Endodermal cell (in vitro differentiated cells): Measurements from ENCODE around the gene SIRT3. TPM values are rescaled to one million over a fixed set of nuclear protein-coding genes. Genes with fewer than 3 reads are reported as not detected.

Experiments used
- DNase-seq: peaks from one replicate; pipeline ENCODE4 v3.0.0-alpha.2; 2017
- H3K27ac ChIP-seq: 2 replicates; pipeline ENCODE4 v1.5.1; 2013; ENCODE audit warnings: mild to moderate bottlenecking, low read depth, low read length, moderate library complexity
- H3K27me3 ChIP-seq: 2 replicates; pipeline ENCODE4 v1.6.1; 2013; ENCODE audit warnings: mild to moderate bottlenecking, low read length, moderate library complexity; ENCODE audit not compliant: insufficient read depth, control insufficient read depth, poor library complexity, severe bottlenecking
- H3K36me3 ChIP-seq: 2 replicates; pipeline ENCODE4 v1.7.0; 2013; ENCODE audit warnings: mild to moderate bottlenecking, low read length, moderate library complexity; ENCODE audit not compliant: control insufficient read depth, insufficient read depth
- H3K4me1 ChIP-seq: one replicate; pipeline ENCODE4 v1.7.0; 2013; ENCODE audit warnings: low read length; ENCODE audit not compliant: control insufficient read depth, insufficient read depth
- H3K4me3 ChIP-seq: 2 replicates; pipeline ENCODE4 v1.5.1; 2013; ENCODE audit warnings: mild to moderate bottlenecking, low read length, moderate library complexity
- H3K9ac ChIP-seq: 2 replicates; pipeline ENCODE4 v1.6.1; 2013; ENCODE audit warnings: mild to moderate bottlenecking, low read length, moderate library complexity; ENCODE audit not compliant: poor library complexity, severe bottlenecking; ENCODE audit errors: extremely low read depth
- H3K9me3 ChIP-seq: 2 replicates; pipeline ENCODE4 v1.6.1; 2013; ENCODE audit warnings: mild to moderate bottlenecking, low read length, moderate library complexity; ENCODE audit not compliant: control insufficient read depth
- H3K27ac Mint-ChIP-seq: 2 replicates; pipeline ENCODE4 v1.8.0; 2020; ENCODE audit warnings: mixed read lengths
- H3K27me3 Mint-ChIP-seq: 2 replicates; pipeline ENCODE4 v1.8.0; 2021; ENCODE audit warnings: mild to moderate bottlenecking, mixed read lengths; ENCODE audit not compliant: insufficient read depth
- H3K36me3 Mint-ChIP-seq: 2 replicates; pipeline ENCODE4 v1.8.0; 2020; ENCODE audit warnings: low read depth, mixed read lengths
- H3K4me1 Mint-ChIP-seq: 2 replicates; pipeline ENCODE4 v1.8.0; 2020; ENCODE audit warnings: mixed read lengths
- H3K4me3 Mint-ChIP-seq: 2 replicates; pipeline ENCODE4 v1.8.0; 2020; ENCODE audit warnings: mild to moderate bottlenecking, moderate library complexity, mixed read lengths
- H3K9me3 Mint-ChIP-seq: 2 replicates; pipeline ENCODE4 v1.8.0; 2020; ENCODE audit warnings: mild to moderate bottlenecking, mixed read lengths
- CTCF ChIP-seq: fragments of 200-600 bp; sonication (generic); conservative IDR thresholded peaks from 2 replicates; pipeline ENCODE4 v1.5.0; 2021; ENCODE audit warnings: antibody characterized with exemption, mild to moderate bottlenecking
- WGBS, 2 experiments: methylation state at CpG; one replicate each; pipeline versions ENCODE4 v1.1.5 to v1.1.7; 2013; ENCODE audit warnings: missing lambda C conversion rate in 2 of 2, mixed read lengths in 1 of 2; ENCODE audit not compliant: insufficient coverage in 1 of 2, insufficient read length in 1 of 2; 5-methylcytosine and 5-hydroxymethylcytosine counted together
- total RNA-seq, 2 donors: library from RNA; stranded (reverse); fragmentation: NEBNext Ultra II Directional in 1 of 2; extraction: Animal tissue kit (Norgen Biotek cat#: 25700) in 1 of 2; gene quantifications; 2 replicates in 1 of 2; 3 replicates in 1 of 2; pipeline ENCODE4 v1.2.1, GENCODE V29; 2021

Gene SIRT3
- total RNA-seq, 2 donors from 2014 or later: 18.1 to 28.6 TPM

GRCh38 chr11:266676-267439 lies 30.7 kb upstream of the SIRT3 start:
- peaks cover 2% of the 10 kb centered on the region for H3K4me1 Mint-ChIP-seq
- no peak for DNase-seq
- H3K4me3 Mint-ChIP-seq: no peak overlapping the region
- Histone ChIP-seq H3K9me3 (no peaks in the 10 kb centered on the region), H3K9ac (no peak overlapping the region), H3K27ac (no peak overlapping the region), H3K36me3 (no peaks in the 10 kb centered on the region), H3K4me1 (no peaks in the 10 kb centered on the region), H3K4me3 (no peak overlapping the region), H3K27me3 (no peaks in the 10 kb centered on the region)
- TF ChIP-seq CTCF: no peak
- H3K36me3 Mint-ChIP-seq: no peaks in the 10 kb centered on the region
- peaks cover 14% of the 10 kb centered on the region for H3K9me3 Mint-ChIP-seq
- WGBS, 2 experiments: 98% methylated on average over 4 of the region's 13 CpGs; no CpG with 5 or more reads in 1 of the 2 experiments
- H3K27me3 Mint-ChIP-seq: peaks cover 2% of the 10 kb centered on the region
- H3K27ac Mint-ChIP-seq: no peak overlapping the region

GRCh38 chr11:261624-262023 lies 25.5 kb upstream of the SIRT3 start:
- Mint-ChIP-seq H3K27me3 (no peaks in the 10 kb centered on the region), H3K4me3 (no peak overlapping the region), H3K36me3 (no peaks in the 10 kb centered on the region), H3K27ac (no peak overlapping the region), H3K9me3 (peaks cover 24% of the 10 kb centered on the region), H3K4me1 (no peaks in the 10 kb centered on the region)
- no peak for TF ChIP-seq CTCF
- H3K36me3 ChIP-seq: no peaks in the 10 kb centered on the region
- no peak overlapping the region for H3K4me3 ChIP-seq
- H3K9me3 ChIP-seq: peaks cover 4% of the 10 kb centered on the region
- 92 to 93% methylated on average over 4 of the region's 4 CpGs for WGBS, 2 experiments
- no peak for DNase-seq
- H3K4me1 ChIP-seq: no peaks in the 10 kb centered on the region
- no peak overlapping the region for H3K27ac ChIP-seq
- H3K27me3 ChIP-seq: no peaks in the 10 kb centered on the region
- H3K9ac ChIP-seq: no peak overlapping the region

- Histone ChIP-seq H3K36me3 (no peaks in the 10 kb centered on the region), H3K9ac (no peak overlapping the region), H3K27me3 (no peaks in the 10 kb centered on the region), H3K27ac (no peak overlapping the region), H3K9me3 (peaks cover 4% of the 10 kb centered on the region), H3K4me3 (no peak overlapping the region), H3K4me1 (no peaks in the 10 kb centered on the region)
- H3K9me3 Mint-ChIP-seq: peaks cover 18% of the 10 kb centered on the region
- 80 to 97% methylated on average over 1 to 2 of the region's 10 CpGs for WGBS, 2 experiments
- H3K27me3 Mint-ChIP-seq: peaks cover 2% of the 10 kb centered on the region
- no peak overlapping the region for H3K4me3 Mint-ChIP-seq
- no peak overlapping the region for H3K27ac Mint-ChIP-seq
- no peak for TF ChIP-seq CTCF
- no peaks in the 10 kb centered on the region for H3K36me3 Mint-ChIP-seq
- no peak for DNase-seq
- no peaks in the 10 kb centered on the region for H3K4me1 Mint-ChIP-seq
These were observed 23.3 kb upstream of the SIRT3 start for GRCh38 chr11:259413-259812.
